GM12874 (cell line): ENCODE results near the gene SSBP3.

Source experiments
- CTCF ChIP-seq: IDR thresholded peaks from 2 replicates; pipeline ENCODE4 v1.5.1; 2011; ENCODE audit warnings: low read depth, mild to moderate bottlenecking, control low read depth, low read length, moderate library complexity; ENCODE audit not compliant: insufficient read depth

SSBP3 gene

GRCh38 chr1:54385727-54386022 is 20.5 kb downstream of the SSBP3 start:
- TF ChIP-seq CTCF, result no peak

GRCh38 chr1:54384918-54385726 is 21.1 kb downstream of the SSBP3 start:
- TF ChIP-seq CTCF, result no peak

GRCh38 chr1:54384471-54384870 is 21.7 kb downstream of the SSBP3 start:
- TF ChIP-seq CTCF, result no peak

GRCh38 chr1:54381524-54381923 is 24.7 kb downstream of the SSBP3 start:
- TF ChIP-seq CTCF, result no peak

- no peak for TF ChIP-seq CTCF
These were observed 25.8 kb downstream of the SSBP3 start for GRCh38 chr1:54380290-54380882.

- TF ChIP-seq CTCF, result no peak
These were observed 26.5 kb downstream of the SSBP3 start for GRCh38 chr1:54379555-54380289.

- no peak for TF ChIP-seq CTCF
These were observed 27.2 kb downstream of the SSBP3 start for GRCh38 chr1:54378874-54379554.
